Small intestine (tissue), 7 donors: ENCODE data around the gene ACTR8. TPM values are rescaled to one million over a fixed set of nuclear protein-coding genes. Genes with fewer than 3 reads are reported as not detected.

Experiments
- DNase-seq, 2 donors: peaks; one replicate each; pipeline versions ENCODE4 v3.0.0 to v3.0.0-alpha.2; 2013
- FAIRE-seq: peaks from 2 replicates; lab custom pipeline; 2012; peaks lifted over from hg19 to GRCh38; lab: Jason Lieb, UNC
- H3K27ac ChIP-seq, 3 donors: one replicate each; pipeline ENCODE4 v1.5.1; 2013; ENCODE audit warnings: low read length in 2 of 3, mild to moderate bottlenecking in 2 of 3, control low read depth in 1 of 3, inconsistent platforms in 1 of 3, low read depth in 1 of 3, moderate library complexity in 1 of 3
- H3K27me3 ChIP-seq, 3 donors: one replicate each; pipeline ENCODE4 v1.6.1; 2013; ENCODE audit warnings: low read length in 3 of 3, inconsistent platforms in 1 of 3; ENCODE audit not compliant: control insufficient read depth in 3 of 3, insufficient read depth in 3 of 3
- H3K36me3 ChIP-seq, 3 donors: one replicate each; pipeline ENCODE4 v1.6.1; 2013; ENCODE audit warnings: low read length in 3 of 3, inconsistent platforms in 1 of 3, low read depth in 1 of 3, mild to moderate bottlenecking in 1 of 3, moderate library complexity in 1 of 3; ENCODE audit not compliant: control insufficient read depth in 3 of 3, insufficient read depth in 2 of 3
- H3K4me1 ChIP-seq, 3 donors: one replicate each; pipeline ENCODE4 v1.6.1; 2013; ENCODE audit warnings: low read length in 2 of 3, inconsistent platforms in 1 of 3, low read depth in 1 of 3, mild to moderate bottlenecking in 1 of 3, moderate library complexity in 1 of 3; ENCODE audit not compliant: control insufficient read depth in 3 of 3, insufficient read depth in 2 of 3
- H3K4me3 ChIP-seq, 3 donors: one replicate each; pipeline ENCODE4 v1.5.1; 2013; ENCODE audit warnings: low read length in 3 of 3, control low read depth in 1 of 3, inconsistent platforms in 1 of 3, low read depth in 1 of 3, mild to moderate bottlenecking in 1 of 3, moderate library complexity in 1 of 3
- H3K9me3 ChIP-seq, 2 donors: one replicate each; pipeline ENCODE4 v1.6.1; 2013; ENCODE audit warnings: low read depth in 1 of 2, low read length in 1 of 2; ENCODE audit not compliant: control insufficient read depth in 2 of 2, insufficient read depth in 1 of 2
- WGBS, 3 donors: extraction: QIAGEN DNeasy Blood & Tissue Kit; methylation state at CpG; one replicate each; pipeline ENCODE4 v1.1.7; 2013; 5-methylcytosine and 5-hydroxymethylcytosine counted together
- polyA plus RNA-seq, 4 donors: library from polyadenylated mRNA; stranded (reverse) in 3 of 4; unstranded in 1 of 4; fragments of 200-250 nt in 3 of 4; fragments of 120-200 nt in 1 of 4; gene quantifications; one replicate each; pipeline versions ENCODE4 v1.2.1 to v1.2.3, GENCODE V29; 2013
- donor health status: healthy with polysubstance abuse.
- donor health status: control.
- donor health status: control.
- donor health status: Bipolar disorder and iron deficiency.
- donor health status: healthy.

The ACTR8 gene
- polyA plus RNA-seq, 4 donors, result 6.2 to 27.0 (median 8.2) TPM

- DNase-seq (peak in 1 of 2 donors; percentile 30), FAIRE-seq (no peak)
- Histone ChIP-seq H3K4me3 (no peak overlapping the region), H3K9me3 (no peaks in the 10 kb centered on the region), H3K27me3 (no peaks in the 10 kb centered on the region), H3K27ac (no peak overlapping the region), H3K4me1 (peaks cover 0 to 6% (median 0%) of the 10 kb centered on the region in 3 donors), H3K36me3 (peaks cover 0 to 57% (median 0%) of the 10 kb centered on the region in 3 donors)
- WGBS, 3 donors, result 62 to 71% (median 66%) methylated on average over 10 of the region's 10 CpGs
Observed at GRCh38 chr3:53823956-53824657, 57.8 kb downstream of the ACTR8 start.

- FAIRE-seq (no peak), DNase-seq (no peak)
- Histone ChIP-seq H3K4me3 (no peak overlapping the region), H3K27me3 (no peaks in the 10 kb centered on the region), H3K36me3 (peaks cover 0 to 65% (median 3%) of the 10 kb centered on the region in 3 donors), H3K9me3 (no peaks in the 10 kb centered on the region), H3K27ac (no peak overlapping the region), H3K4me1 (peaks cover 0 to 8% (median 0%) of the 10 kb centered on the region in 3 donors)
- WGBS, 3 donors, result 96 to 97% (median 96%) methylated on average over 62 to 67 of the region's 67 CpGs
Observed at GRCh38 chr3:53823026-53823955, 58.7 kb downstream of the ACTR8 start.

- no peak for DNase-seq
- FAIRE-seq, result no peak
- 77 to 89% (median 82%) methylated on average over 14 of the region's 14 CpGs for WGBS, 3 donors
- Histone ChIP-seq H3K4me1 (peaks cover 0 to 11% (median 0%) of the 10 kb centered on the region in 3 donors), H3K4me3 (no peak overlapping the region), H3K27me3 (no peaks in the 10 kb centered on the region), H3K36me3 (peaks cover 0 to 74% (median 3%) of the 10 kb centered on the region in 3 donors), H3K9me3 (no peaks in the 10 kb centered on the region), H3K27ac (no peak overlapping the region)
Observed at GRCh38 chr3:53822331-53822741, 59.6 kb downstream of the ACTR8 start.

GRCh38 chr3:53821631-53822121, 60.3 kb downstream of the ACTR8 start:
- WGBS, 3 donors, result 35 to 52% (median 41%) methylated on average over 5 of the region's 5 CpGs
- Histone ChIP-seq H3K36me3 (peaks cover 0 to 76% (median 3%) of the 10 kb centered on the region in 3 donors), H3K27me3 (no peaks in the 10 kb centered on the region), H3K9me3 (no peaks in the 10 kb centered on the region), H3K4me1 (peaks cover 0 to 11% (median 0%) of the 10 kb centered on the region in 3 donors), H3K4me3 (no peak overlapping the region), H3K27ac (no peak overlapping the region)
- FAIRE-seq (no peak), DNase-seq (peak in 1 of 2 donors; percentile 33)

GRCh38 chr3:53820756-53821580, 61.0 kb downstream of the ACTR8 start:
- Histone ChIP-seq H3K4me1 (peaks cover 0 to 11% (median 0%) of the 10 kb centered on the region in 3 donors), H3K9me3 (no peaks in the 10 kb centered on the region), H3K4me3 (no peak overlapping the region), H3K27me3 (no peaks in the 10 kb centered on the region), H3K36me3 (peaks cover 0 to 79% (median 3%) of the 10 kb centered on the region in 3 donors), H3K27ac (no peak overlapping the region)
- FAIRE-seq, result no peak
- DNase-seq, result no peak
- WGBS, 3 donors, result 79 to 81% (median 81%) methylated on average over 21 of the region's 21 CpGs

- FAIRE-seq, result no peak
- H3K36me3 ChIP-seq, result peaks cover 0 to 86% (median 3%) of the 10 kb centered on the region in 3 donors
- no peak overlapping the region for H3K27ac ChIP-seq
- no peaks in the 10 kb centered on the region for H3K9me3 ChIP-seq
- H3K4me1 ChIP-seq, result peaks cover 0 to 10% (median 0%) of the 10 kb centered on the region in 3 donors
- 82 to 89% (median 85%) methylated on average over 5 of the region's 5 CpGs for WGBS, 3 donors
- no peak overlapping the region for H3K4me3 ChIP-seq
- no peak for DNase-seq
- H3K27me3 ChIP-seq, result no peaks in the 10 kb centered on the region
Observed at GRCh38 chr3:53820084-53820483, 61.9 kb downstream of the ACTR8 start.

- WGBS, 3 donors, result 89 to 92% (median 89%) methylated on average over 14 of the region's 14 CpGs
Observed at GRCh38 chr3:53819163-53819868, 62.6 kb downstream of the ACTR8 start.

More at GRCh38 chr3:53819163-53819868, 62.6 kb downstream of the ACTR8 start:
- no peak for FAIRE-seq
- Histone ChIP-seq H3K4me3 (no peak overlapping the region), H3K9me3 (no peaks in the 10 kb centered on the region), H3K4me1 (peaks cover 0 to 5% (median 0%) of the 10 kb centered on the region in 3 donors), H3K27me3 (no peaks in the 10 kb centered on the region), H3K36me3 (peaks cover 0 to 90% (median 3%) of the 10 kb centered on the region in 3 donors), H3K27ac (no peak overlapping the region)
- no peak for DNase-seq
